SJCRH30 (cell line): ENCODE results near the gene POLR3F. TPM values are rescaled to one million over a fixed set of nuclear protein-coding genes. Genes with fewer than 3 reads are reported as not detected.
"Not testable (repeated sequence)": the region's sequence is repeated elsewhere in the genome, so short reads cannot be mapped to it uniquely, and the experiment has no call there.

Experiments used
- DNase-seq, 2 experiments: peaks; one replicate each; pipeline ENCODE4 v3.0.0-alpha.2; 2015 to 2020
- H3K27ac ChIP-seq: fragments of 250-450 bp; sonication (Bioruptor Pico); 2 replicates; pipeline ENCODE4 v1.5.1; 2020; ENCODE audit warnings: mild to moderate bottlenecking, moderate library complexity
- H3K27me3 ChIP-seq: fragments of 250-450 bp; sonication (Bioruptor Pico); 2 replicates; pipeline ENCODE4 v1.5.1; 2020; ENCODE audit warnings: mild to moderate bottlenecking, moderate library complexity
- H3K36me3 ChIP-seq: fragments of 250-450 bp; sonication (Bioruptor Pico); 2 replicates; pipeline ENCODE4 v1.5.1; 2020; ENCODE audit warnings: mild to moderate bottlenecking, moderate library complexity
- H3K4me1 ChIP-seq: fragments of 250-450 bp; sonication (Bioruptor Pico); 2 replicates; pipeline ENCODE4 v1.5.1; 2020; ENCODE audit warnings: mild to moderate bottlenecking, moderate library complexity
- H3K4me3 ChIP-seq: fragments of 250-450 bp; sonication (Bioruptor Pico); 2 replicates; pipeline ENCODE4 v1.5.1; 2020; ENCODE audit warnings: mild to moderate bottlenecking, moderate library complexity
- H3K9me3 ChIP-seq: fragments of 250-450 bp; sonication (Bioruptor Pico); replicated peaks from 2 replicates; pipeline ENCODE4 v1.5.1; 2020; ENCODE audit warnings: mild to moderate bottlenecking, moderate library complexity
- total RNA-seq: library from RNA; depleted of rRNA; stranded (reverse); fragments of >200 nt; shearing (Covaris generic); gene quantifications from 2 replicates; pipeline ENCODE4 v1.2.3, GENCODE V29; 2014; rRNA removed

POLR3F gene
- total RNA-seq, 1 experiment from 2014 or later = 28.8 TPM

DNA sequence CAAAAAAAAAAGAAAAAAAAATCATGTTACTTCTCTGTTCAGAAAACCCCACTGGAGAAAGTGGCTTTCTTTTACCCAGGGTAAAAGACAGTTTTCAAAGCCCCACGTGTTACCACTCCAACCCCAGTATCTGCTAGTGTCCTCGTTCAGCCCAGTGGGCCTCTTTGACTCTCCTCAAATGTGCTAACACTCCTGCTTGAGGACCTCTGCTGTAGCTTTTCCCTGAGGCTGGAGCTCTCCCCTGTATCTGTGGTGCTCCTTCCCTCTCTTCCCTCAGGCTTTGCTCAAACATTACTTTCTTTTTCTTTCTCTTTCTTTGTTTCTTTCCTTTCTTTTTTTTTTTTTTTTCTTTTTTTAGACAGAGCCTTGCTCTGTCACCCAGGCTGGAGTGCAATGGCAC, 55.9 kb downstream of the POLR3F start:
- no peaks in the 10 kb centered on the region for H3K4me1 ChIP-seq

DNA sequence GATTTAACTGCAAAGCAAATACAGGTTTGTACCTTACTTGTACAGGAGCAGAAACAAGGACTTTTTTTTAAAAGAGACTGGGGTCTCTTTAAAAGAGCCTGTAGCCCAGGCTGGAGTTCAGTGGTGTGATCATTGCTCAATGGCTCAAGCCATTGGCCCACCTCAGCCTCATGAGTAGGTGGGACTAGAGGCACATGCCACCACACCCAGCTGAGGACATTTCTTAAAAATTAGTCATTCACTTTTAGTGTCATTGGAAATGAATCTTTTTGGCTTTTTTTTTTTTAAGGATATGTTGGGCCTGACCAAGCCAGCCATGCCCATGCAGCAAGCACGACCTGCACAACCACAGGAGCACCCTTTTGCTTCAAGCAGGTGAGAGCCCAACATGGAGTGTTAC, 57.5 kb downstream of the POLR3F start:
- H3K4me3 ChIP-seq = no peak overlapping the region
- no peak for DNase-seq
- H3K27ac ChIP-seq = no peak overlapping the region
- no peaks in the 10 kb centered on the region for H3K4me1 ChIP-seq
- H3K27me3 ChIP-seq = no peaks in the 10 kb centered on the region
- H3K9me3 ChIP-seq = no peaks in the 10 kb centered on the region
- H3K36me3 ChIP-seq = peaks cover 51% of the 10 kb centered on the region

More for the DNA sequence above, 55.9 kb downstream of the POLR3F start:
- DNase-seq = no peak
- no peaks in the 10 kb centered on the region for H3K27me3 ChIP-seq
- H3K27ac ChIP-seq = no peak overlapping the region
- H3K4me3 ChIP-seq = no peak overlapping the region
- H3K36me3 ChIP-seq = peaks cover 37% of the 10 kb centered on the region
- H3K9me3 ChIP-seq = no peaks in the 10 kb centered on the region

DNA sequence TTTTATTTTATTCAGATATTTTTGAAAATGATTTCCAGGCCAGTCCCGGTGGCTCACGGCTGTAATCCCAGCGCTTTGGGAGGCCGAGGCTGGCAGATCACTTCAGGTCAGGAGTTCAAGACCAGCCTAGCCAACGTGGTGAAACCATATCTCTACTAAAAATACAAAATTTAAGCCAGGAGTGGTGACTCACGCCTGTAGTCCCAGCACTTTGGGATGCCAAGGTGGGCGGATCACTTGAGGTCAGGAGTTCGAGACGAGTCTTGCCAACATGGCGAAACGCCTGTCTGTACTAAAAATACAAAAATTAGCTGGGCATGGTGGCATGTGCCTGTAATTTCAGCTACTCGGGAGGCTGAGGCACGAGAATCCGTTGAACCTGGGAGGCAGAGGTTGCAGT, 59.6 kb downstream of the POLR3F start:
- H3K27ac ChIP-seq, H3K4me1 ChIP-seq, H3K27me3 ChIP-seq, DNase-seq, H3K9me3 ChIP-seq, H3K4me3 ChIP-seq: not testable (repeated sequence)
- peaks cover 60% of the 10 kb centered on the region for H3K36me3 ChIP-seq

GRCh38 chr20:18527339-18527738, 60.1 kb downstream of the POLR3F start:
- Histone ChIP-seq H3K4me1 (no peaks in the 10 kb centered on the region), H3K27ac (no peak overlapping the region), H3K9me3 (no peaks in the 10 kb centered on the region), H3K4me3 (no peak overlapping the region), H3K36me3 (peaks cover 60% of the 10 kb centered on the region), H3K27me3 (no peaks in the 10 kb centered on the region)
- DNase-seq = no peak

- H3K4me1 ChIP-seq = no peaks in the 10 kb centered on the region
- H3K4me3 ChIP-seq = no peak overlapping the region
- H3K36me3 ChIP-seq = peaks cover 61% of the 10 kb centered on the region
- H3K27ac ChIP-seq = no peak overlapping the region
- no peaks in the 10 kb centered on the region for H3K27me3 ChIP-seq
- no peak for DNase-seq
- no peaks in the 10 kb centered on the region for H3K9me3 ChIP-seq
Observed at GRCh38 chr20:18527836-18528235, 60.6 kb downstream of the POLR3F start.

- H3K36me3 ChIP-seq = peaks cover 73% of the 10 kb centered on the region
Observed at GRCh38 chr20:18529041-18529440, 61.9 kb downstream of the POLR3F start.

DNA sequence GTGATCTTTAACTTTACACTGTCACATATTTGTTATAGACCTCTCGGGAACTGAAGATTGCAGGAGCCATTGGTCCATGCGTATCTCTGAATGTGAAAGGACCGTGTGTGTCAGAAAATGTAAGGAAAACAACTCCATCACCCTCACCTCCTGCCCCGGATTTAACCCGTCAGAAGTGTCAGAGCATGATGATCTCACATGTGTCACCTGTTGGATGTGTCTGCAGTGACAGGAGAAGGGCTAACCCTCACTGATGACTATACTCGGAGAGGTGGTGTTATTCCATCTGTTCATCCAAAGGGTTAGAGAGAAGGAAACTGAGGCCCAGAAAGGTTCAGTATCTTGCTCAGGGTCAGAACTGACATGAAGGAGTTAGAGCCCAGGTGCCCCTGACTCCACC, 65.4 kb downstream of the POLR3F start:
- Histone ChIP-seq H3K27ac (no peak overlapping the region), H3K4me3 (no peak overlapping the region), H3K9me3 (no peaks in the 10 kb centered on the region), H3K27me3 (no peaks in the 10 kb centered on the region), H3K36me3 (peaks cover 63% of the 10 kb centered on the region), H3K4me1 (no peaks in the 10 kb centered on the region)
- DNase-seq = no peak

More at GRCh38 chr20:18529041-18529440, 61.9 kb downstream of the POLR3F start:
- Histone ChIP-seq H3K9me3 (no peaks in the 10 kb centered on the region), H3K4me3 (no peak overlapping the region), H3K27me3 (no peaks in the 10 kb centered on the region), H3K27ac (no peak overlapping the region), H3K4me1 (no peaks in the 10 kb centered on the region)
- no peak for DNase-seq

GRCh38 chr20:18533491-18533890, 66.3 kb downstream of the POLR3F start:
- no peaks in the 10 kb centered on the region for H3K27me3 ChIP-seq
- H3K4me1 ChIP-seq = no peaks in the 10 kb centered on the region
- peaks cover 56% of the 10 kb centered on the region for H3K36me3 ChIP-seq
- no peak overlapping the region for H3K4me3 ChIP-seq
- no peak for DNase-seq
- H3K27ac ChIP-seq = no peak overlapping the region
- no peaks in the 10 kb centered on the region for H3K9me3 ChIP-seq

GRCh38 chr20:18533978-18534644, 66.9 kb downstream of the POLR3F start:
- H3K36me3 ChIP-seq = peaks cover 52% of the 10 kb centered on the region
- DNase-seq = no peak
- no peak overlapping the region for H3K4me3 ChIP-seq
- H3K27ac ChIP-seq = no peak overlapping the region
- H3K4me1 ChIP-seq = no peaks in the 10 kb centered on the region
- no peaks in the 10 kb centered on the region for H3K9me3 ChIP-seq
- H3K27me3 ChIP-seq = no peaks in the 10 kb centered on the region

Other genes with a start within 250 kb of the POLR3F start
- gene ZNF133, start 178.9 kb upstream of the POLR3F start, total RNA-seq = 16.2 and 16.4 TPM in 2 replicates
- 1.9 and 2.1 TPM in 2 replicates for gene DZANK1, start 360 bp upstream of the POLR3F start, total RNA-seq
- 29.6 and 30.3 TPM in 2 replicates for gene RBBP9, start 29.8 kb downstream of the POLR3F start, total RNA-seq
- gene SEC23B, start 40.5 kb downstream of the POLR3F start, total RNA-seq = 58.3 and 61.4 TPM in 2 replicates
- 76.8 and 84.0 TPM in 2 replicates for gene SMIM26, start 100.0 kb downstream of the POLR3F start, total RNA-seq
- gene DTD1, start 120.7 kb downstream of the POLR3F start, total RNA-seq = 65.4 and 66.2 TPM in 2 replicates